Right lobe of liver (tissue), 6 donors: ENCODE results near the gene TNFSF18. TPM values are rescaled to one million over a fixed set of nuclear protein-coding genes. Genes with fewer than 3 reads are reported as not detected.

Experiments used
- ATAC-seq, 4 donors: fragments of 200-7000 bp; cut with Tn5 transposase; one replicate each; pipeline ENCODE4 v1.9.1; 2020; ENCODE audit warnings: mild to moderate bottlenecking in 4 of 4, moderate library complexity in 4 of 4
- DNase-seq, 3 donors: peaks; one replicate each; pipeline ENCODE4 v3.0.0-alpha.2; 2020
- H3K27ac ChIP-seq, 3 donors: fragments of 200-600 bp; one replicate each; pipeline ENCODE4 v1.8.0; 2022
- H3K27me3 ChIP-seq, 2 donors: fragments of 200-600 bp; one replicate each; pipeline ENCODE4 v1.8.0; 2022
- H3K36me3 ChIP-seq, 4 donors: fragments of 200-600 bp; sonication (generic) in 1 of 4; one replicate each; pipeline versions ENCODE4 v1.5.1 to v1.8.0; 2017 to 2022; ENCODE audit warnings: control low read depth in 1 of 4
- H3K4me1 ChIP-seq, 4 donors: fragments of 200-600 bp; sonication (generic) in 1 of 4; one replicate each; pipeline versions ENCODE4 v1.5.1 to v1.8.0; 2017 to 2022; ENCODE audit warnings: control low read depth in 1 of 4
- H3K4me3 ChIP-seq, 3 donors: fragments of 200-600 bp; one replicate each; pipeline ENCODE4 v1.8.0; 2022
- H3K9me3 ChIP-seq, 4 donors: fragments of 200-600 bp; sonication (generic) in 1 of 4; one replicate each; pipeline versions ENCODE4 v1.5.1 to v1.8.0; 2017 to 2022; ENCODE audit warnings: control low read depth in 1 of 4
- POLR2A ChIP-seq: fragments of 450-650 bp; IDR thresholded peaks from one replicate; pipeline ENCODE4 v1.6.1; 2017; ENCODE audit warnings: antibody characterized with exemption, mild to moderate bottlenecking
- WGBS: methylation state at CpG from one replicate; pipeline ENCODE4 v1.1.6; 2018; ENCODE audit warnings: low coverage, low lambda C conversion rate; ENCODE audit not compliant: insufficient coverage; ENCODE audit errors: missing lambda C conversion rate; 5-methylcytosine and 5-hydroxymethylcytosine counted together
- intact Hi-C, 2 donors: fragments of 100-400 bp; cut with DNase I; formaldehyde crosslinking; loops; one replicate each; pipeline versions ENCODE4 v1.11.2 to v1.14.1; 2022
- total RNA-seq, 6 experiments: library from RNA; depleted of rRNA in 2 of 6; stranded (reverse); fragments of >200 nt in 2 of 6; fragmentation: NEBNext Ultra II Directional in 3 of 6; extraction: Animal tissue kit (Norgen Biotek cat#: 25700) in 3 of 6; gene quantifications; one replicate each; pipeline versions ENCODE4 v1.1.0 to v1.2.4, GENCODE V29; 2016 to 2023
- TF ChIP-seq, protein P1 (sequence below), 4 donors: fragments of 200-600 bp in 3 of 4; fragments of 450-650 bp in 1 of 4; IDR thresholded peaks; one replicate each; pipeline versions ENCODE4 v1.5.1 to v1.8.0; 2016 to 2022; ENCODE audit warnings: antibody characterized with exemption in 4 of 4, mild to moderate bottlenecking in 2 of 4
- donor health status: DM: no; HTN: yes; CAD: no.
- donor health status: DM: no; HTN: no; CAD: no.
- donor health status: DM: no; HTN: no; CAD: no.
- donor health status: DM: no; HTN: yes; CAD: no.
- donor health status: DM: no; HTN: yes; CAD: no.

Gene TNFSF18
- total RNA-seq, 6 experiments from 2014 or later, result not detected

- no peak overlapping the region for H3K27ac ChIP-seq
Observed at GRCh38 chr1:172993640-172994039, 57.1 kb downstream of the TNFSF18 start.

DNA sequence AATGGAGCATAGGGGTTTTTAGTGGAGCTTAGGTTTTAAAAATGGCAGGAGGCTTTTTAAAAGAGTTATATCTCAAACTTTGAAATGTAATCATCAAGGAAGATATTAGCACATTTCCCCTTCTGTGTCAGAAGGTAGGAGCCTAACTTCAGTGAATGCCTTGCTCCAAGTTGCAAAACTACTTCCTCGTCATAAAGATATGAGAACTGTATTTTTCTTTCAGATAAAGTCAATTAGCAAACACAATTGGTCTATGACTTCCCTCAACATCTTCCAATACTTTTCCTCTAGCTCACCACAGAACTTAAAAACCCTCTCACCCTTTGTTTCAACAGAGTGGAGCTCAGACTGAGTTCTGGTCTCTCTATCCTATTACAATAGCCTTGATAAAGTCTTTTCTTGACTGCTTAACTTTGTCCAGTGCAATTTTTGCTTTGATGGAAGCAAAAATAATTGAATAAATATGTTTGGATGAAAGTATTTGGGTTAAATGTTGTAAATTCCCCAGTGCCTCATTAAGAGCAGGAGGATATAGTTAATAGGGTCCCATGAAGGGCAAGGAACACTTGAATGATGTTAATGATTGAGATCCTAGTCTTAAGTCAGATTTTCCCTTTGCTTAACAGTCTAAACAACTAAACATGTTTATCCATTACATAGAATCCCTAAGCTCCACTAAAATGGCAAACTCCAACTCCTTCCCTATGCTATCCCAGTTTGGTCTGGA is 58.9 kb downstream of the TNFSF18 start:
- DNase-seq (no peak), ATAC-seq (no peak)
- Histone ChIP-seq H3K4me3 (no peak overlapping the region), H3K27ac (no peak overlapping the region), H3K9me3 (no peaks in the 10 kb centered on the region), H3K4me1 (no peaks in the 10 kb centered on the region), H3K36me3 (no peaks in the 10 kb centered on the region), H3K27me3 (no peaks in the 10 kb centered on the region)
- intact Hi-C loops, result no loop called here
- 75% methylated on average over 1 of the region's 1 CpG for WGBS
- no peak for TF ChIP-seq POLR2A
- TF ChIP-seq, protein P1, sequence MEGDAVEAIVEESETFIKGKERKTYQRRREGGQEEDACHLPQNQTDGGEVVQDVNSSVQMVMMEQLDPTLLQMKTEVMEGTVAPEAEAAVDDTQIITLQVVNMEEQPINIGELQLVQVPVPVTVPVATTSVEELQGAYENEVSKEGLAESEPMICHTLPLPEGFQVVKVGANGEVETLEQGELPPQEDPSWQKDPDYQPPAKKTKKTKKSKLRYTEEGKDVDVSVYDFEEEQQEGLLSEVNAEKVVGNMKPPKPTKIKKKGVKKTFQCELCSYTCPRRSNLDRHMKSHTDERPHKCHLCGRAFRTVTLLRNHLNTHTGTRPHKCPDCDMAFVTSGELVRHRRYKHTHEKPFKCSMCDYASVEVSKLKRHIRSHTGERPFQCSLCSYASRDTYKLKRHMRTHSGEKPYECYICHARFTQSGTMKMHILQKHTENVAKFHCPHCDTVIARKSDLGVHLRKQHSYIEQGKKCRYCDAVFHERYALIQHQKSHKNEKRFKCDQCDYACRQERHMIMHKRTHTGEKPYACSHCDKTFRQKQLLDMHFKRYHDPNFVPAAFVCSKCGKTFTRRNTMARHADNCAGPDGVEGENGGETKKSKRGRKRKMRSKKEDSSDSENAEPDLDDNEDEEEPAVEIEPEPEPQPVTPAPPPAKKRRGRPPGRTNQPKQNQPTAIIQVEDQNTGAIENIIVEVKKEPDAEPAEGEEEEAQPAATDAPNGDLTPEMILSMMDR (IDR thresholded peaks at IDR 0.05), result no peak

More at GRCh38 chr1:172993640-172994039, 57.1 kb downstream of the TNFSF18 start:
- Histone ChIP-seq H3K27me3 (no peaks in the 10 kb centered on the region), H3K9me3 (no peaks in the 10 kb centered on the region), H3K36me3 (no peaks in the 10 kb centered on the region), H3K4me1 (no peaks in the 10 kb centered on the region), H3K4me3 (no peak overlapping the region)
- DNase-seq (no peak), ATAC-seq (no peak)
- TF ChIP-seq POLR2A, result no peak
- TF ChIP-seq, protein P1 (IDR thresholded peaks at IDR 0.05), result no peak
- intact Hi-C loops, result no loop called here
- 78% methylated on average over 2 of the region's 2 CpGs for WGBS

DNA sequence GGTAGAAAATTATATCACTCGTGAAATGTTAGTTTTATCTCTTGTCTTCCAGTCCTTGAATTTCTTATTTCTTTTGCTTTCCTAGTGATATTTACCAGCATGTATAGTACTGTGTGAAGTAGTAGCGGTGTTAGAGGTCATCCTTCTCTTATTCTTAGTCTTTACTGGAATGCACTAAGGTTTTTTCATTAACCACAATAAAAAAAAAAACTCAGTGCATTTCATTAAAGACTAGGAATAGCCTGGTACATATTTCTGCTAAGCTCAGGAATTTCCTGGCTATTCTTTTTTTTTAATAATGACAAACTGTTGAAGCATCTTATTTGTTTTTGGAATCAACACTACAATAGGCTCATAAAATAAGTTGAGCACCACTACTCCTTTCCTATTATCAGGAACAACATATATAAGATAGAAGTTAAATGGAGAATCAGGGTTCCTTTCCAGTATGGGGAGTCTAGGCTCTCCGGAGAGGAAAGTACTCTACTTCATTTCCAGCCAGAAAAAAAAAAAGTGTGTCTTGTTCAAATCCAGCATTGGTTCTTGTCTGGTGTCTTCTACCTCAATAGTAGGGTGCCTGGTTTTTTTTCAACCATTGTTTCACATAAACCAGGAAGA is 60.0 kb downstream of the TNFSF18 start:
- no peak for TF ChIP-seq POLR2A
- TF ChIP-seq, protein P1 (IDR thresholded peaks at IDR 0.05), result no peak
- no peak overlapping the region for H3K27ac ChIP-seq
- H3K4me1 ChIP-seq, result no peaks in the 10 kb centered on the region
- no peak overlapping the region for H3K4me3 ChIP-seq
- H3K36me3 ChIP-seq, result no peaks in the 10 kb centered on the region
- intact Hi-C loops, result no loop called here
- no peak for ATAC-seq
- H3K27me3 ChIP-seq, result no peaks in the 10 kb centered on the region
- 91% methylated on average over 3 of the region's 3 CpGs for WGBS
- no peaks in the 10 kb centered on the region for H3K9me3 ChIP-seq
- no peak for DNase-seq

Other genes with a start within 250 kb of the TNFSF18 start
- gene TNFSF4, start 156.4 kb upstream of the TNFSF18 start, total RNA-seq, result under 1 TPM; 0.49 to 0.97 (median 0.55) TPM